ENCODE data around the gene ATP6V1C2.

ATP6V1C2 gene

DNA sequence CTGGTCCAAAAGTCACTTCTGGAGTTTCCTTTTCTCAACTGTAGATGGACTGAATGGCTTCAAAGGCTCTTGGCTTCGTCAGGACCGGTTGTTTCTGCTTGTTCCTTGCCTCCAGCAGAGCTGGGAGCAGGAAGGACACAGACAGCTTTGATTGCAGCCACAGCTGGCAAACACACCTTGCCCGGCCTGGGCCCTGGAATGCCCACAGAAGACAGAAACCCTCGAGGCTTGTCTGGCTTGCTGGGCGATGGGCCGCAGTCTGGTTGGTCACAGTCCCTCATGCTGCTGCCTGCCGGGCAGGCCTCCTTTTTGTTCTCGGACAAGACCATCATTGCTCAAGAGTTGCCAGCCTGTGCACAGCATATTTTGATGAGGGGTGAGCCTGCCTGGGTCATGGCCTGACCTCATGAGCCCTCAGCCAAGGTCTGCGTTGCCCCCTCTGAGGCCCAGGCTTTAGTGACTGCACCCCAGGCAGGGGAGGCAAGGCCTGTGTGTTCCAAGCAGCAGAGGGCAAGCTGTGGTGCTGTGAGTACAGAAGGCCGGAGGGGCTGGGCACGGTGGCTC, 37.8 kb downstream of the ATP6V1C2 start:
- Histone ChIP-seq H3K27me3 (ENCODE audit: insufficient read depth, low read length) (no peaks in the 10 kb centered on the region), H3K27ac (ENCODE audit: low read depth, low read length) (no peak overlapping the region), H3K36me3 (ENCODE audit: insufficient read depth, low read length) (no peaks in the 10 kb centered on the region), H3K4me3 (ENCODE audit: low read length) (no peak overlapping the region), H3K9ac (ENCODE audit: low read depth, low read length) (no peak overlapping the region), H3K9me3 (ENCODE audit: insufficient read depth, low read depth, low read length) (no peaks in the 10 kb centered on the region), H3K4me1 (ENCODE audit: insufficient read depth, low read length) (no peaks in the 10 kb centered on the region)
- 90% methylated on average over 11 of the region's 11 CpGs for WGBS

DNA sequence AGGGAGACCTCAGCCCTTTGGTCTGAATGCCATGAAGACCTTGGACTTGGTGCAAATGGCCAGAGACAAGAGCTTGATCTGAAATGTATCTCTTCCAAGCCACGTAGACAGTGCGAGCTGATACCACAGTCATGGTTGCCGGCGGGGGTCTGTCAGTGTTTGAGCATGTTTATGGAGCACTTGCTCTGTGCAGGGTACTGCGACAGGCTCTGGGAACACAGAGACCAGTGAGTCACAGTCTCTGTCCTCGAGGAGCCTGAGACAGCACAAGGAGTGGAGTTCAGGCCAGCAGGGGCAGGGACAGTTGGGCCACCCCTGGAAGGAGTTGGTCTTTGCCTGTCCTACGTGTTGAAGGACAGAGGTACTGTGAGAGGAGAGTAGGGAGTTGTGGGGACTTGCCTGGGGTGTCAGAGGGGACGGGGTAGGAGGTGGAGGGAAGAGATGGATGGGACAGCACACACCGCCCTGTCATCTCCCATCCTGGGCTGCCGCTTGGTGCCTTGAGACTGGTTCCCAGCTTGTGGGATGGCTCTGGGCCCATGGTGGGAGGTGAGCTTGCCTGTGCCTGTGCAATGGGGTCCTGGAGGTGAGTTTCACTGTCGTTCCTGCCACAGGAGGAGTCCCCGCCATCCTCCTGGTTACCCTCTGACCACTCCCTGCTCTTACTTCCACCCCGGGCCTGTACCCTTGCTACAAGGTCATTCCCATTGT, 39.5 kb downstream of the ATP6V1C2 start:
- H3K36me3 ChIP-seq (ENCODE audit: insufficient read depth, low read length) = no peaks in the 10 kb centered on the region
- H3K9me3 ChIP-seq (ENCODE audit: insufficient read depth, low read depth, low read length) = no peaks in the 10 kb centered on the region
- H3K27ac ChIP-seq (ENCODE audit: low read depth, low read length) = no peak overlapping the region
- 91% methylated on average over 13 of the region's 13 CpGs for WGBS
- no peak overlapping the region for H3K4me3 ChIP-seq (ENCODE audit: low read length)
- no peak overlapping the region for H3K9ac ChIP-seq (ENCODE audit: low read depth, low read length)
- no peaks in the 10 kb centered on the region for H3K27me3 ChIP-seq (ENCODE audit: insufficient read depth, low read length)
- H3K4me1 ChIP-seq (ENCODE audit: insufficient read depth, low read length) = no peaks in the 10 kb centered on the region

DNA sequence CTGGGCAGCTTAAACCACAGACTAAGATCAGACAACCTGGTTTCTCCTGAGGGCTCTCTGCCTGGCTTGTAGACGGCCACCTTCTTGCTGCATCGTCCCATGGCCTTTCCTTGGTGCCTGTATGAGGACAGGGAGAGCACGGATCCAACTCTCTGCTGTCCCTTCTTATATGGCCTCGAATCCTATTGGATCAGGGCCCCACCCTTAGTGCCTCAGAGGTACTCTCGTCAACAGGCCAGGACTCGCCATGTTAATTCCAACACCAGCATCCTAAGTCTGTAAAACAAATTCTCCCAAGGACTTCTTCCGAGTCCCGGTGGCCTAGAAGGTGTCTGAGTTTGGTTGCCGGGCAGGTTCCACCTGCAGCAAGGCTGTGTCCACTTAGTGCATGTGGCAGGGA, 40.2 kb downstream of the ATP6V1C2 start:
- Histone ChIP-seq H3K27ac (ENCODE audit: low read depth, low read length) (no peak overlapping the region), H3K9ac (ENCODE audit: low read depth, low read length) (no peak overlapping the region), H3K4me3 (ENCODE audit: low read length) (no peak overlapping the region), H3K27me3 (ENCODE audit: insufficient read depth, low read length) (no peaks in the 10 kb centered on the region), H3K36me3 (ENCODE audit: insufficient read depth, low read length) (no peaks in the 10 kb centered on the region), H3K4me1 (ENCODE audit: insufficient read depth, low read length) (no peaks in the 10 kb centered on the region), H3K9me3 (ENCODE audit: insufficient read depth, low read depth, low read length) (no peaks in the 10 kb centered on the region)
- 91% methylated on average over 9 of the region's 9 CpGs for WGBS

DNA sequence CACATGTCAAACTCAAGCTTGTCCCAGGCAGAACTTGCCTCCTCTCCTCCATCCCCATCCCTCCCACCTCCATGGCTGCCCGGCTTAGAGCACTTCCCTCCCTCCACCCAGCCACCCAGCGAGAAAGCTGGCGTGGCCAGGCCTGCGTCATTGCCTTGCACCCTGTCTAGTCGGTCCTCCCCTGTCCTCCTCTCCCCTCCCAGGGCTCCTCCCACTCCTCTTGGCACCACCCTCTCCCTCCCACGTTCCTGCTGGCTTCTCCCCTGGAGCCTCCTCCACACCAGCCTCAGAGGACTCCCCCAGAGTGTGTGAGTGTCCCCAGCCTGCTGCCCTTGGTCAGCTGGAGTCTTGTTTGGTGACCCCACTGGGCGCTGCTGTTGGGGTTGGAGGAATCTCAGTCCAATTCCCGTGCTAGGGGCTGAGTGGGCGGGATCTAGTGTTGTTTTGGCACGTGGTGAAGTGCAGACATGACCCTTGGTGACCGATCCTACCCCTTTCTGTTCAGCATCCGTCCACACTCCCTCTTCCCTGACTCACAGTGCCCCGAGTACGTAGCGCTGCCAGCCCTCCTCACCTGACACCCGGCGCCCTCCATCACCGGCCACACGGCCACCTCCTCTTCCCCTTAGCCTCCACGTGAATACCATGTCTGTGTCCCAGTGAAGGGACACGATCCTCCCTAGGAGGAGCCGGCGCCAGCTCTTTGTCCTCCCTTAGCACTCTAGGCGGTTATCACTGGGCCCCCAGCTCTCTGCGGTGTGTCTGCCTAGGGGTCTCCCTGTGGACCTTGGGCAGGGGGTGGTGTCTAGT, 41.4 kb downstream of the ATP6V1C2 start:
- Histone ChIP-seq H3K9ac (ENCODE audit: low read depth, low read length) (no peak overlapping the region), H3K36me3 (ENCODE audit: insufficient read depth, low read length) (no peaks in the 10 kb centered on the region), H3K4me3 (ENCODE audit: low read length) (no peak overlapping the region), H3K4me1 (ENCODE audit: insufficient read depth, low read length) (no peaks in the 10 kb centered on the region), H3K27me3 (ENCODE audit: insufficient read depth, low read length) (no peaks in the 10 kb centered on the region), H3K27ac (ENCODE audit: low read depth, low read length) (no peak overlapping the region), H3K9me3 (ENCODE audit: insufficient read depth, low read depth, low read length) (no peaks in the 10 kb centered on the region)
- 78% methylated on average over 25 of the region's 25 CpGs for WGBS

DNA sequence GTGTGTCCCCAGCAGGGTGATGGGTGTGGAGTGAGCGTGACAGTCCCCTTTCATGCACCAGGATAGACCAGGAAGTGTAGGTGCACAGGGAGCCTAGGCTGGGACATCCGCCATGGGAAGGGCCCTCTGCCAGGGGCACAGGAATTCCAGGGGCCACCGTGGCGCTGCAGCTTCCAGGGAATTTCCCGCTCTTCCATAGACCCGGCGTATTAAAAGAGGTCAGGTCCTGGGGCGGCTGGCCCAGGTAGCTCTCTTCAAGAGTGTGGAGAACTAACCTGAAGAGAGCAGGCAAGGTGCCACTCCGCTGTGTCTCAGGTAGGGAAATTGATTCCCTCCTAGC, 42.0 kb downstream of the ATP6V1C2 start:
- no peaks in the 10 kb centered on the region for H3K9me3 ChIP-seq (ENCODE audit: insufficient read depth, low read depth, low read length)
- H3K27ac ChIP-seq (ENCODE audit: low read depth, low read length) = no peak overlapping the region
- H3K9ac ChIP-seq (ENCODE audit: low read depth, low read length) = no peak overlapping the region
- H3K4me3 ChIP-seq (ENCODE audit: low read length) = no peak overlapping the region
- 89% methylated on average over 9 of the region's 9 CpGs for WGBS
- no peaks in the 10 kb centered on the region for H3K4me1 ChIP-seq (ENCODE audit: insufficient read depth, low read length)
- H3K36me3 ChIP-seq (ENCODE audit: insufficient read depth, low read length) = no peaks in the 10 kb centered on the region
- H3K27me3 ChIP-seq (ENCODE audit: insufficient read depth, low read length) = no peaks in the 10 kb centered on the region

DNA sequence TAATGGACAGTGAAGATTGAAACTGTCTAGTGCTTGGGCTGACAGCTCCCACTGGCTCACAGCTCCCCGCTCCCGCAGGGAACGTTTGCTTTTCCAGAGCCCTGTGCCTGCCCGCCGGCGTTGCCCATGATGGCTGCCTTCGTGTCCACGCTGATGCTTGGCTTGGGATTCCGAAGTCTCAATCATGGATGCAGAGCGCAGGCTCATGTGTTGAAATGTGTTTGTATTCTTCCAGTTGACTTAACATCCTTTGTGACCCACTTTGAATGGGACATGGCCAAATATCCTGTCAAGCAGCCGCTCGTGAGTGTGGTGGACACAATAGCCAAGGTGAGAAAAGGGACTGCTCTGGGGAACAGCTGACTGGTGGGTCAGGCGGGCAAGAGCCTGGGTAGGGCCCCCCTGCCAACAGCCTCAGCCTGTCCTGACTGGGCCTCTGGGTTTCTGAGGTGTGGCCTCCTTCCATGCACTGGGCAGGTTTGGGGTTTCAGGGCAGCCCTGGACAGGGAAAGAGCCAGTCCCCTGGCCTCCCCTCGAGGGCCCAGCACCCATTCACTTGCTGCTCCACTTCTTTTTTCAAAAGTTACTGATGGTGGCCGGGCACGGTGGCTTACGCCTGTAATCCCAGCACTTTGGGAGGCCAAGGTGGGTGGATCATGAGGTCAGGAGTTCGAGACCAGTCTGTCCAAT, 42.8 kb downstream of the ATP6V1C2 start:
- no peak overlapping the region for H3K27ac ChIP-seq (ENCODE audit: low read depth, low read length)
- no peak overlapping the region for H3K4me3 ChIP-seq (ENCODE audit: low read length)
- no peaks in the 10 kb centered on the region for H3K27me3 ChIP-seq (ENCODE audit: insufficient read depth, low read length)
- H3K36me3 ChIP-seq (ENCODE audit: insufficient read depth, low read length) = no peaks in the 10 kb centered on the region
- no peaks in the 10 kb centered on the region for H3K9me3 ChIP-seq (ENCODE audit: insufficient read depth, low read depth, low read length)
- WGBS = 94% methylated on average over 18 of the region's 18 CpGs
- H3K9ac ChIP-seq (ENCODE audit: low read depth, low read length) = no peak overlapping the region
- H3K4me1 ChIP-seq (ENCODE audit: insufficient read depth, low read length) = no peaks in the 10 kb centered on the region

DNA sequence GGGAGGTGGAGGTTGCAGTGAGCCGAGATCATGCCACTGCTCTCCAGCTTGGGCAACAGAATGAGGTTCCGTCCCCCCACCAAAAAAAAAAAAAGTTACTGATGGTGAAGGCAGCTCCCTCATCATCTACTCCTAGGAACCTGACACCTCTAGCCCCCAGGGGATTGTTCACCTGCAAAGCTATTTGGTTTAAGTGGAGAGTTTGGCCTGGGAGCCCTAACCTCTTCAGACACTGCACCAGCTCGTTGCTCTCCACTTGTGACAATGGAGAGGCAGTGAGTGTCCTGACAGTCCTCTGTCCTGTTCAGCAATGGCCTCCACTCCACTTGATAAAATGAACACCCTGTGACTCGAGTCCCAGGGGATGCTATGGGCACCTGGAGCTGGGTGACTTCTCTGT, 43.5 kb downstream of the ATP6V1C2 start:
- H3K27me3 ChIP-seq (ENCODE audit: insufficient read depth, low read length) = no peaks in the 10 kb centered on the region
- no peaks in the 10 kb centered on the region for H3K4me1 ChIP-seq (ENCODE audit: insufficient read depth, low read length)

DNA sequence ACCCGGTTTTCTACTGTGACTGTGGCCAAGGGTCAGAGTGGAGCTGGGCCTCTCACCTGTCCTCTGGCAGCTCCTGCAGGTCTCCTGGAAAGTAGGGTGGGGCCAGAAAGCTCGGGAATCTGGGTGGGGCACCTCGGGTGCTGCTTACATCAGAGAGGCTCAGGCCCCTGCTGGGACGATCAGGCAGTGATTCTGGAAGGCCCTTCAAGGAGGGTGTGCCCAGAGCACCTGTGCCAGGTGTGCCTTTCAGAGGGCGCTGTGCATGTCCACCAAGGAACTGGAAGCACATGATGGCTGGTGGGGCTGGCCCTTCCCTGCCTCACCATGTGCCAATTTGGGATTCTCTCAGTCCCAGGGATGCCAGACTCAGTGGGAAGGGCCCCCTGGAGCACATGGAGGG, 44.0 kb downstream of the ATP6V1C2 start:
- Histone ChIP-seq H3K27me3 (ENCODE audit: insufficient read depth, low read length) (no peaks in the 10 kb centered on the region), H3K9me3 (ENCODE audit: insufficient read depth, low read depth, low read length) (no peaks in the 10 kb centered on the region), H3K4me3 (ENCODE audit: low read length) (no peak overlapping the region), H3K9ac (ENCODE audit: low read depth, low read length) (no peak overlapping the region), H3K4me1 (ENCODE audit: insufficient read depth, low read length) (no peaks in the 10 kb centered on the region), H3K27ac (ENCODE audit: low read depth, low read length) (no peak overlapping the region), H3K36me3 (ENCODE audit: insufficient read depth, low read length) (no peaks in the 10 kb centered on the region)
- 92% methylated on average over 5 of the region's 5 CpGs for WGBS

More for the DNA sequence above, 43.5 kb downstream of the ATP6V1C2 start:
- 93% methylated on average over 3 of the region's 4 CpGs for WGBS
- Histone ChIP-seq H3K36me3 (ENCODE audit: insufficient read depth, low read length) (no peaks in the 10 kb centered on the region), H3K27ac (ENCODE audit: low read depth, low read length) (no peak overlapping the region), H3K4me3 (ENCODE audit: low read length) (no peak overlapping the region), H3K9me3 (ENCODE audit: insufficient read depth, low read depth, low read length) (no peaks in the 10 kb centered on the region), H3K9ac (ENCODE audit: low read depth, low read length) (no peak overlapping the region)

DNA sequence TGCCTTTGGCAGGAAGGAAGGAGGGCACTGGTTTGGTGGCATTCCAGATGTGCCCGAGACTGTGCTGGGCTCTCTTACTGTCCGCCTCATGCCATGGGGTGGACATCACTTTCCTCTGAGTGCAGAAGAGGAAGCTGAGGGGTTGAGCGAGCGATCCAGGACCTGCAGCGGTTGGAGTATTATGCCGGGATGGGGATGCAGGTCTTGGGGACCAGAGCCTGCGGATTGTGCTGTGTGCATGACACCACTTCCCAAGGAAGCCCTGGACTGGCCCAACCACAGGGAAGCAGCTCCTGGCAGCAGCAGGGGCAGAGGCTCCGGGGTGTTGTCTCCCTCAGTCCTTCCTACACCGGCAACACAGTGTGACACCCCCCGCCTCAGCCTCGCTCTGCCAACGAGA, 44.5 kb downstream of the ATP6V1C2 start:
- H3K27me3 ChIP-seq (ENCODE audit: insufficient read depth, low read length) = no peaks in the 10 kb centered on the region
- H3K4me3 ChIP-seq (ENCODE audit: low read length) = no peak overlapping the region
- no peaks in the 10 kb centered on the region for H3K4me1 ChIP-seq (ENCODE audit: insufficient read depth, low read length)
- H3K9ac ChIP-seq (ENCODE audit: low read depth, low read length) = no peak overlapping the region
- H3K36me3 ChIP-seq (ENCODE audit: insufficient read depth, low read length) = no peaks in the 10 kb centered on the region
- H3K9me3 ChIP-seq (ENCODE audit: insufficient read depth, low read depth, low read length) = no peaks in the 10 kb centered on the region
- H3K27ac ChIP-seq (ENCODE audit: low read depth, low read length) = no peak overlapping the region
- 95% methylated on average over 12 of the region's 12 CpGs for WGBS

DNA sequence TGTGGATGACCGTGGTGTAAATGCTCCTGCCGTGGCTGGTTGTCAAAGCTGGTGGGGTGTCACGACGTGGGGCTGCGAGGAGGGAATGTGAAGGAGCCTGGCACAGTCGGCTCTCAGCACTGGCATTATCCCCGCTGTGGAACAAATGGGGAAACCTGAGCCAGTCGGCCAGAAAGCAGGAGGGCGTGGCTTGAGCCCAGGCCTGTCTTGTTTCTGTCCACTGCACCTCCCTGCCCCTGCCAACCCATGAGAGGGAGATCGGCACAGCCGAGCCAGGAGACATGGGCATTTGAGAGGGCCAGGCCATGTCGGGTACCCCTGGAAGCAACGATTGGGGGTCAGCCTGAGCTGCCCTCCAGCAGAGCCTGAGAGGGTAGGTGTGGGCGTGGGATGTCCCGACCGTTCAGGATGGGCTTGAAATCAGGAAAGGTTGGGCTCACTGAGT, 46.7 kb downstream of the ATP6V1C2 start:
- no peaks in the 10 kb centered on the region for H3K4me1 ChIP-seq (ENCODE audit: insufficient read depth, low read length)
- H3K27ac ChIP-seq (ENCODE audit: low read depth, low read length) = no peak overlapping the region
- H3K9ac ChIP-seq (ENCODE audit: low read depth, low read length) = no peak overlapping the region; the same call in 1 of the 2 replicates
- no peaks in the 10 kb centered on the region for H3K27me3 ChIP-seq (ENCODE audit: insufficient read depth, low read length)
- H3K9me3 ChIP-seq (ENCODE audit: insufficient read depth, low read depth, low read length) = no peaks in the 10 kb centered on the region
- H3K36me3 ChIP-seq (ENCODE audit: insufficient read depth, low read length) = no peaks in the 10 kb centered on the region
- 80% methylated on average over 16 of the region's 16 CpGs for WGBS
- no peak overlapping the region for H3K4me3 ChIP-seq (ENCODE audit: low read length)

Measured in HUES64 (cell line).